HepG2 (cell line): Measurements from ENCODE around the gene SURF6. TPM values are rescaled to one million over a fixed set of nuclear protein-coding genes. Genes with fewer than 3 reads are reported as not detected.
A peak's percentile ranks its signal among the peaks of the same experiment; 100 is the strongest.

Experiments used
- ATAC-seq: fragments of 200-7000 bp; cut with Tn5 transposase; 3 replicates; pipeline ENCODE4 v1.9.1; 2020; ENCODE audit warnings: mild to moderate bottlenecking, moderate library complexity
- BruUV-seq: library from RNA; stranded (reverse); fragments of 400-500 nt; replicated peaks from 2 replicates; lab custom pipeline; 2021; lab: Mats Ljungman, UMichigan
- CTCF ChIA-PET: fragments of 300-600 bp; formaldehyde crosslinking; extraction: SDS; loops from one replicate; lab custom pipeline; 2021; ENCODE audit warnings: low total read pairs, inconsistent platforms, low intra/inter-chr PET ratio; lab: Yijun Ruan, JAX
- POLR2A ChIA-PET: fragments of 350-600 bp; sonication (Branson Sonifier 250); formaldehyde crosslinking; loops from one replicate; lab custom pipeline; 2020; ENCODE audit warnings: antibody characterized with exemption, inconsistent platforms; lab: Yijun Ruan, JAX
- DNase-seq: peaks from one replicate; pipeline ENCODE4 v3.0.0-alpha.2; 2015; ENCODE audit warnings: low spot score
- FAIRE-seq: peaks from 3 replicates; lab custom pipeline; 2011; peaks lifted over from hg19 to GRCh38; lab: Jason Lieb, UNC
- H2AFZ ChIP-seq: one replicate; pipeline ENCODE4 v1.6.1; 2011; ENCODE audit warnings: low read length, inconsistent platforms
- H3K27ac ChIP-seq: fragments of 300-600 bp; 3 replicates; pipeline ENCODE4 v1.8.0; 2011; ENCODE audit warnings: mixed run types, mild to moderate bottlenecking, mixed read lengths, low read length, inconsistent platforms; ENCODE audit not compliant: insufficient read depth; ENCODE audit errors: extremely low read length
- H3K27me3 ChIP-seq, 2 experiments: fragments of 200-600 bp in 1 of 2; 2 replicates in 1 of 2; 3 replicates in 1 of 2; pipeline versions ENCODE4 v1.6.0 to v1.8.0; 2011; ENCODE audit warnings: low read length in 2 of 2, mild to moderate bottlenecking in 2 of 2, moderate library complexity in 2 of 2, inconsistent platforms in 1 of 2; ENCODE audit not compliant: insufficient read depth in 2 of 2, control insufficient read depth in 1 of 2
- H3K36me3 ChIP-seq, 2 experiments: fragments of 200-600 bp in 1 of 2; replicated peaks in 1 of 2; 2 replicates in 1 of 2; 3 replicates in 1 of 2; pipeline versions ENCODE4 v1.5.1 to v1.8.0; 2011; ENCODE audit warnings: low read length in 2 of 2, inconsistent platforms in 1 of 2; ENCODE audit not compliant: insufficient read depth in 2 of 2, control insufficient read depth in 1 of 2
- H3K4me1 ChIP-seq: 2 replicates; pipeline ENCODE4 v1.5.1; 2012; ENCODE audit warnings: low read length, inconsistent platforms; ENCODE audit not compliant: insufficient read depth
- H3K4me2 ChIP-seq: 2 replicates; pipeline ENCODE4 v1.6.0; 2011; ENCODE audit warnings: low read depth, low read length, inconsistent platforms
- H3K4me3 ChIP-seq, 3 experiments: fragments of 200-600 bp in 1 of 3; sonication (generic), shearing (Covaris generic) in 1 of 3; replicated peaks in 1 of 3; 2 replicates each; pipeline ENCODE4 v1.5.1; 2011 to 2016; ENCODE audit warnings: low read length in 3 of 3, inconsistent platforms in 2 of 3, low read depth in 2 of 3, mild to moderate bottlenecking in 2 of 3, control low read depth in 1 of 3, mixed read lengths in 1 of 3; ENCODE audit not compliant: insufficient read depth in 1 of 3
- H3K79me2 ChIP-seq: one replicate; pipeline ENCODE4 v1.6.1; 2011; ENCODE audit warnings: low read length, inconsistent platforms; ENCODE audit not compliant: insufficient read depth
- H3K9ac ChIP-seq: 2 replicates; pipeline ENCODE4 v1.6.0; 2011; ENCODE audit warnings: mild to moderate bottlenecking, low read depth, low read length, inconsistent platforms; ENCODE audit not compliant: insufficient read depth
- H3K9me3 ChIP-seq: 2 replicates; pipeline ENCODE4 v1.5.1; 2012; ENCODE audit warnings: mild to moderate bottlenecking, low read length
- H4K20me1 ChIP-seq: 2 replicates; pipeline ENCODE4 v1.6.0; 2011; ENCODE audit warnings: inconsistent platforms, mild to moderate bottlenecking, low read length, moderate library complexity; ENCODE audit not compliant: insufficient read depth
- DPF2 ChIP-seq: sonication (generic); formaldehyde crosslinking; IDR thresholded peaks from 2 replicates; pipeline ENCODE4 v1.4.0; 2020; ENCODE audit warnings: mild to moderate bottlenecking, low read depth, missing genetic modification reagents, borderline replicate concordance
- FLYWCH1 ChIP-seq: sonication (generic); formaldehyde crosslinking; IDR thresholded peaks from 2 replicates; pipeline ENCODE4 v1.8.1; 2023; ENCODE audit warnings: mild to moderate bottlenecking, missing genetic modification reagents
- MAFK ChIP-seq, 2 experiments: IDR thresholded peaks in 1 of 2; conservative IDR thresholded peaks in 1 of 2; 2 replicates each; pipeline ENCODE4 v1.6.1; 2011; ENCODE audit warnings: improper control_type of control experiment in 2 of 2, low read length in 2 of 2
- MYC ChIP-seq: sonication (generic); formaldehyde crosslinking; IDR thresholded peaks from 2 replicates; pipeline ENCODE4 v1.9.0; 2021; ENCODE audit warnings: missing genetic modification reagents, borderline replicate concordance
- SP5 ChIP-seq: IDR thresholded peaks from 2 replicates; pipeline ENCODE4 v1.6.1; 2016; ENCODE audit warnings: low read depth, borderline replicate concordance
- TFE3 ChIP-seq: IDR thresholded peaks from 2 replicates; pipeline ENCODE4 v1.6.1; 2016
- WIZ ChIP-seq: sonication (generic); formaldehyde crosslinking; IDR thresholded peaks from 2 replicates; pipeline ENCODE4 v1.5.1; 2020; ENCODE audit warnings: mild to moderate bottlenecking, missing genetic modification reagents
- ZNF280D ChIP-seq: sonication (generic); formaldehyde crosslinking; IDR thresholded peaks from 2 replicates; pipeline ENCODE4 v1.5.1; 2020; ENCODE audit warnings: mild to moderate bottlenecking, missing genetic modification reagents
- ZNF567 ChIP-seq: sonication (generic); formaldehyde crosslinking; IDR thresholded peaks from 2 replicates; pipeline ENCODE4 v1.8.1; 2023; ENCODE audit warnings: mild to moderate bottlenecking, missing genetic modification reagents, borderline replicate concordance
- ZXDC ChIP-seq: sonication (generic); formaldehyde crosslinking; IDR thresholded peaks from 2 replicates; pipeline ENCODE4 v1.5.0; 2020; ENCODE audit warnings: mild to moderate bottlenecking, missing genetic modification reagents
- WGBS: methylation state at CpG from one replicate; pipeline ENCODE4 v1.1.6; 2017; ENCODE audit warnings: low lambda C conversion rate; 5-methylcytosine and 5-hydroxymethylcytosine counted together
- in situ Hi-C: cut with HindIII; loops from 2 replicates; pipeline ENCODE4 v1.10.0; 2017; ENCODE audit warnings: low pct_unique_long_range_greater_than_20kb; ENCODE audit not compliant: extremely low pct_ligation_motif_present
- intact Hi-C: fragments of 100-400 bp; cut with micrococcal nuclease; formaldehyde crosslinking; loops from one replicate; pipeline ENCODE4 v1.10.0; 2022; ENCODE audit not compliant: unreplicated experiment
- polyA plus RNA-seq, 8 experiments: library from polyadenylated mRNA; depleted of rRNA in 3 of 8; stranded (reverse) in 7 of 8; unstranded in 1 of 8; fragments of >200 nt; fragmentation: Illumina TruSeq in 4 of 8; extraction: Trizol in 4 of 8; gene quantifications; 2 replicates each; pipeline versions ENCODE4 v1.2.1 to v1.2.3, GENCODE V29; 2011 to 2016; ENCODE audit warnings: low read depth in 4 of 8, missing spikeins in 1 of 8, mixed read lengths in 1 of 8; ENCODE audit not compliant: insufficient read depth in 1 of 8
- total RNA-seq, 5 experiments: library from RNA; depleted of rRNA; stranded (reverse); fragments of >200 nt; fragmentation: Illumina TruSeq; extraction: Trizol; gene quantifications; 2 replicates each; pipeline ENCODE4 v1.2.3, GENCODE V29; 2016; ENCODE audit warnings: low read depth in 1 of 5

The SURF6 gene
- total and polyA plus RNA-seq, 2 of the 13 experiments (the other 11 are each of a cell fraction or from before 2014, with no cell fraction given), result 5.9 to 14.7 TPM

GRCh38 chr9:133335924-133336811 lies at the start of gene SURF6 (continued):
- peak; percentile 66; the same call in 1 of the 2 replicates for TF ChIP-seq ZXDC (CRISPR knock-in tag)
- peak; percentile 84 for TF ChIP-seq SP5 (CRISPR knock-in tag)
- no peak for TF ChIP-seq FLYWCH1 (CRISPR knock-in tag)
- TF ChIP-seq MYC (CRISPR knock-in tag), result peak; percentile 99
- 0 out of 2 replicates have a peak, but pooled peaks have one; percentile 26 for TF ChIP-seq DPF2 (CRISPR knock-in tag)
- peak; percentile 69 for TF ChIP-seq TFE3

GRCh38 chr9:133385452-133385851 lies 49.5 kb upstream of the SURF6 start:
- Histone ChIP-seq H3K27me3 (no peaks in the 10 kb centered on the region), H3K4me3 (peak overlapping the region in 1 of 3 experiments; percentile 52; a peak in 1 of 6 replicates), H3K27ac (no peak overlapping the region), H3K9ac (no peak overlapping the region; the same call in 1 of the 2 replicates), H3K79me2 (no peaks in the 10 kb centered on the region), H3K9me3 (peaks cover 10% of the 10 kb centered on the region; the same call in 1 of the 2 replicates), H3K36me3 (no peaks in the 10 kb centered on the region), H2AFZ (no peak overlapping the region), H3K4me1 (peaks cover 68% of the 10 kb centered on the region), H4K20me1 (no peaks in the 10 kb centered on the region), H3K4me2 (peak overlapping the region; percentile 78)
- intact Hi-C loops (no loop called here), in situ Hi-C loops (no loop called here)
- POLR2A ChIA-PET, result interaction anchor here (0.9 to 3.7 kb wide), 7 partner anchors 9 to 74 kb away, joined by 4 to 18 read pairs (median 5); partner anchors contain the start of genes MED22, RPL7A, STKLD1 and SURF1
- no TSS peak for BruUV-seq
- DNase-seq (no peak), FAIRE-seq (no peak), ATAC-seq (no peak)
- TF ChIP-seq ZNF280D (no peak), ZNF567 (CRISPR knock-in tag) (0 out of 2 replicates have a peak, but pooled peaks have one; percentile 3), MAFK (conservative IDR thresholded peaks at IDR 0.05 in 1 of 2, IDR thresholded peaks at IDR 0.05 in 1 of 2; ENCODE audit: low read length in 2 of 2) (no peak), WIZ (0 out of 2 replicates have a peak, but pooled peaks have one; percentile 12)
- 82% methylated on average over 7 of the region's 14 CpGs for WGBS
- CTCF ChIA-PET, result no interaction called here
